NCI-H82 treated with DMSO at 0.1 percent for 48 hours (cell line): Measurements from ENCODE around the gene MKI67.
"Not testable (repeated sequence)": the region's sequence is repeated elsewhere in the genome, so short reads cannot be mapped to it uniquely, and the experiment has no call there.

Experiments
- DNase-seq: peaks from one replicate; lab custom pipeline; 2025; ENCODE audit not compliant: unreplicated experiment; lab: John Stamatoyannopoulos, UW

MKI67 gene

DNA sequence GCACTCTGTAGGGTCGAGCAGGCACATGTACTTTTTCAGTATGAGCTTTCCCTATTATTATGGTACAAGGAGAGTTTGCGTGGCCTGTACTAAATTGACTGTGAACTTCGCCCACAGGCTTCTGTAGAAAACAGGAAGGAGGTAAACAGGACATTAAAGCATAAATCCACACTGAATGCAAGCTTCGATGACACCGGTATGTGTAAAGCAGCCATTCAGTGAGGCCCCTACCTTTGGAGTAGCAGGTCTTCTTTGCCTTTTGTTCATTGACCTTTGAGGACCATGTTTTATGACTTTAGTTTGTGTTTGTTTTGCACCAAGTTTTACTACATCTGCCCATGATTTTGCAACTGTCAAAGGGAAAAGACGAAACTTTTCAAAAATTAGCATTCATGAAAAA is 14.5 kb downstream of the MKI67 start:
- DNase-seq = no peak

DNA sequence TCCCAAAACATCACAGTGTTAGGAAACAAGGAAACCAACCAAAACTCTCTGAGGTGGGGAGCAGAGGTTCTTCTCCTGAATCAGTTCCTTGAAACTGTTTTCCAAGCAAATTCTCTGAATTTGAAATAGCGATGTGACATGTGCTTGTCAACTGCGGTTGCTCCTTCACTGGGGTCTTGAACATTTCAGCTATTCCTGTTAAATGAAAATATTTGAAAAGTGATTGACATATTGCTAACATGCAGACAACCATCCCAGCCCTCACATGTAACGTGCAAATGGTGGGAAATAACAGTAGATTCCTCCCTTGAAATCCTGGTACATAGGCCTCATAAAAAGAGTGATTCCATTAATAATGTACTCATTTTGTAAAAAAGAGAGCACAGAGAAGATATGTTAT is 15.9 kb downstream of the MKI67 start:
- DNase-seq = no peak

- DNase-seq = no peak
Observed at GRCh38 chr10:128109707-128110106, 16.5 kb downstream of the MKI67 start.

GRCh38 chr10:128105383-128105782 is 20.8 kb downstream of the MKI67 start:
- no peak for DNase-seq

DNA sequence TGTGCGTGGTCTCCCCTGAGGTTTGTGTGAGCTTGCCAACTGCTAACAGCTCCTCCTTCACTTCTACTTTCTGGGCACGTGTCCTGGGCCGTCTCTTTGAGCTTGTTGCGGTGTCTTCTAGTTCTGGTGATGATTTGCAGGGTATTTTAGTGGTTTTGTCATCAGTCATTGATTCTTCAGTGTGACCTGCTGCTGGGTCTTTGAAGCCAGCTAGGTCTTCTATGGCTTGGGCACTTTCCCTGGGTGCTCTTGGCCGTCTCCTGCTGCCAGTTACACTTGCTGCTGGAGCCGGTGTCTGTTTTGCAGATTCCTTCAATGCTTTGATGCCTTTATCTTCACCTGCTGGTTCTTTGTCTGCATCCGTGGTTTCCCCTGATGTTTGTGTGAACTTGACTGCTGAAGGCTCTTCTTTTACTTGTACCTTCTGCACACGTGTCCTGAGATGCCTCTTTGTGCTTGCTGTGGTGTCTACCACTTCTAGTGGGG is 23.0 kb downstream of the MKI67 start:
- DNase-seq = no peak

- DNase-seq = no peak
Observed at GRCh38 chr10:128102480-128103228, 23.6 kb downstream of the MKI67 start.

DNA sequence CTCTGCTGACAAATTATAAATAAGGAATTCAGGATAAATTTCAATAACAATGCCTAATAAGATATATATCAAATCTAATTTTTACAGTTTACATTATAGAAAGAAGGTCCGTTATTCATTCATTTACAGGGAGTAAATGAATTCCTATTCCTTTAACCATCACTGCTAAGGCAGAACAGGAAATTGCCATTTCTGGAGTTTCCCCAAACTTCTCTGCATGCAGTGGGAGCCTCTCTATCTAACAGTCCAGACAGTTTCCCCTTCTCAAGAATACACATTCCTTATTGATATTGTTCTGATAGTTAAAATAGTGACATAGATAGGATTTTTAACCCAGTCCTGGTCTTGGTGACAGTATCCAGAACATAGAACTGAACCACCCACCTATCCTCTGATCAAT is 24.3 kb downstream of the MKI67 start:
- no peak for DNase-seq

- DNase-seq = no peak
Observed at GRCh38 chr10:128099901-128100300, 26.3 kb downstream of the MKI67 start.

GRCh38 chr10:128098631-128099030 is 27.6 kb downstream of the MKI67 start:
- DNase-seq = no peak

GRCh38 chr10:128097783-128098182 is 28.4 kb downstream of the MKI67 start:
- no peak for DNase-seq

DNA sequence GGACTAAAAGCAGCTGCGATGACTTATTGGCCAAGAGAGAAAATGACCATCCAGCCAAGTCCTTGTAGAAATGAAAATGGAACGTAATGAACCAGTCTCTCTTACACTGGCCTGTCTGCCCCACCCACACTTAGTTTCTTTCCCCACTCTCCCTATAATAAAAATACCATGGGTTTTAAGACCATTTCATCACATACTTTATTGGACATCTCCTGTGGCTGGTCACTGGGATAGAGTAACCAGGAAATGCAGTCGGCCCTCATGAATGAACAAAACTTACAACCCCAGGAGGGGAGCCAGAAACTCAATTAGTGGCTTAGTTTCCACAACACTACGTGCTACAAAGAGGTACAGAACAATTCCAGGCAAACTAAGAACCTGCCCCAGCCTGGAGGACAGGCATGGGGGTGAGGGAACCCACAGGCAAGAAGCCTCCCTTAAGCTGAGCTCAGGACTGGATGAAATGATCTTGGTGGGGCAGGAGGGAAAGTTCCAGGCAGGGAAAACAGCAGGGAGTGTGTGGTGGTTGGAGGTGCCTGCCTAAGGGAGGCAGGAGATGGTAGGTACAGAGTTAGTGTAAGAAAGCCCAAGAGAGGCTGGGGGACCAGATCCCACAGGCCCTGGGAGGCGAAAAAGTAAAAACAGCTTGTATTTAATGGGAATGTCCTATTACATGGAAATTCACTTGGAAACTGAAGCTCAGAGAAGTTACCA is 29.6 kb downstream of the MKI67 start:
- DNase-seq = no peak

GRCh38 chr10:128095753-128096469 is 30.3 kb downstream of the MKI67 start:
- DNase-seq = no peak

GRCh38 chr10:128095027-128095752 is 31.0 kb downstream of the MKI67 start:
- peak; percentile 1 for DNase-seq

- DNase-seq = not testable (repeated sequence)
Observed at GRCh38 chr10:128094596-128094995, 31.6 kb downstream of the MKI67 start.

DNA sequence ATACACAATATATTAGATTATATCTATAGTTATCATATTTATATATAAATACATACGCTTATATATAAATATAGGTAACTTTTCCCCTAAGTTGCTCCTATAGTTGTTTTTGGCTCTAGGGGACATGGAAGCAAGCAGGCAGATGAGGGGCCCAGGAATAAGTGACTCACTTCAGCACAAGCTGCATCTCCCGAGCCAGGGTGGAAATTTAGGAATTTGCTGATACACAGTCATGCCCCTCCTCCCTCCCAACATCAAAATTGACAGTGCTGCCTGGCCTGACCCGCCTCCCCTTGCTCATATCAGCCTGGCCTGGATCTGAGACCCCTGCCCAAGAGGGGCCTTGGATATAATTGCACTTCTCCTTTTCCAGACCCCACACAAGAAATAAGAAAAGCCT is 33.8 kb downstream of the MKI67 start:
- no peak for DNase-seq

DNA sequence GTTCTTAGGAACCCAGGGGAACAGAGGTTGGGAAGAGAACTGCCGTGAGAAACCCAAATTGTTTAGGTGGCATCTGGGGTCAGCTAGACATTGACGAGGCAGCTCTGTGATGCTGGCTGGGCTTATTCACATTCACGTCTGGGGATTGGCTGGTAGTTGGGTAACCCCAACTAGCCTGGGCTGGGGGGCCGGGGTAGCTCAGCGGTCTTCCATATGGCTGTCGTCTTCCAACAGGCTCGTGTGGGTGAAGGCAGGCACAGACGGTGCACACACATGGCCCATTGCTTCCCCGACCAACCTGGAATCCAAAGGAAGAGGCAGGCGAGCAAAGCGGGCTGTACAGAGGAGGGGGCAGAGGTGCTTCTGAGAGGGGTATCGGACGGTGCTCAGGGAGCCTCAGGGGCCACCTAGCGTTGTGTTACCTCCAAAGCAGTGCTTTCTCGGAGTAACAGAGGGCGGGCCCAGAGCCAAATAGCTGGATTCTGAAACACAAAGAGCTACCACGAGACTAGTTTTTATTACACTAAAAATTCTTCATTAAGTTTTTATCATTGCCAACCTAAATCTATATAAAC is 34.5 kb downstream of the MKI67 start:
- no peak for DNase-seq

- DNase-seq = no peak
Observed at GRCh38 chr10:128087884-128088709, 38.1 kb downstream of the MKI67 start.

- DNase-seq = no peak
Observed at GRCh38 chr10:128087146-128087883, 38.9 kb downstream of the MKI67 start.
